GM12892 (cell line): ENCODE results near the gene IL1RAPL2.

Experiments used
- POLR2A ChIP-seq: IDR thresholded peaks from 2 replicates; pipeline ENCODE4 v1.6.1; 2011; ENCODE audit warnings: low read depth, low read length, control low read depth
- POLR2AphosphoS5 ChIP-seq: IDR thresholded peaks from 2 replicates; pipeline ENCODE4 v1.6.1; 2011; ENCODE audit warnings: low read depth, low read length, control low read depth
- TAF1 ChIP-seq: IDR thresholded peaks from 2 replicates; pipeline ENCODE4 v1.6.1; 2011; ENCODE audit warnings: low read depth, mild to moderate bottlenecking, control low read depth, low read length, borderline replicate concordance

- TF ChIP-seq POLR2A (no peak), TAF1 (no peak), POLR2AphosphoS5 (no peak)
Measured at GRCh38 chrX:105451401-105451800, 885.4 kb downstream of the IL1RAPL2 start.
